H9 (cell line): ENCODE measurements around the gene GPN2. TPM values are rescaled to one million over a fixed set of nuclear protein-coding genes. Genes with fewer than 3 reads are reported as not detected.
A peak's percentile ranks its signal among the peaks of the same experiment; 100 is the strongest.
"Not testable (repeated sequence)": the region's sequence is repeated elsewhere in the genome, so short reads cannot be mapped to it uniquely, and the experiment has no call there.

ENCODE experiments used
- DNase-seq: peaks from one replicate; pipeline ENCODE4 v3.0.0-alpha.2; 2017
- H2AFZ ChIP-seq: one replicate; pipeline ENCODE4 v1.6.1; 2013; ENCODE audit warnings: mild to moderate bottlenecking, low read length, control low read depth, moderate library complexity
- H2AK5ac ChIP-seq: 2 replicates; pipeline ENCODE4 v1.6.1; 2013; ENCODE audit warnings: low read length, control low read depth, mixed read lengths; ENCODE audit not compliant: insufficient read length
- H2BK120ac ChIP-seq: one replicate; pipeline ENCODE4 v1.6.1; 2013; ENCODE audit warnings: low read depth, mild to moderate bottlenecking, low read length, control low read depth, inconsistent platforms; ENCODE audit not compliant: poor library complexity, severe bottlenecking
- H2BK12ac ChIP-seq: 2 replicates; pipeline ENCODE4 v1.6.1; 2013; ENCODE audit warnings: low read length, control low read depth, mixed read lengths, low read depth; ENCODE audit not compliant: insufficient read length
- H2BK15ac ChIP-seq: 2 replicates; pipeline ENCODE4 v1.6.1; 2013; ENCODE audit warnings: low read depth, low read length, control low read depth
- H2BK20ac ChIP-seq: one replicate; pipeline ENCODE4 v1.6.1; 2013; ENCODE audit warnings: low read depth, mild to moderate bottlenecking, low read length, control low read depth, inconsistent platforms; ENCODE audit not compliant: poor library complexity, severe bottlenecking
- H2BK5ac ChIP-seq: 2 replicates; pipeline ENCODE4 v1.6.1; 2013; ENCODE audit warnings: low read length, control low read depth, mixed read lengths; ENCODE audit not compliant: insufficient read length
- H3K14ac ChIP-seq: 2 replicates; pipeline ENCODE4 v1.6.1; 2013; ENCODE audit warnings: low read length, control low read depth; ENCODE audit not compliant: insufficient read depth
- H3K18ac ChIP-seq: 2 replicates; pipeline ENCODE4 v1.6.1; 2013; ENCODE audit warnings: low read depth, mild to moderate bottlenecking, mixed read lengths, low read length, control low read depth; ENCODE audit not compliant: insufficient read length
- H3K23ac ChIP-seq: 2 replicates; pipeline ENCODE4 v1.6.1; 2013; ENCODE audit warnings: low read length, control low read depth, mixed read lengths, low read depth; ENCODE audit not compliant: insufficient read length
- H3K23me2 ChIP-seq: 2 replicates; pipeline ENCODE4 v1.6.1; 2013; ENCODE audit warnings: low read depth, mild to moderate bottlenecking, mixed read lengths, low read length, control low read depth; ENCODE audit not compliant: insufficient read length, poor library complexity, severe bottlenecking
- H3K27ac ChIP-seq: 2 replicates; pipeline ENCODE4 v1.5.1; 2013; ENCODE audit warnings: low read length, control low read depth, mixed read lengths, low read depth; ENCODE audit not compliant: insufficient read length
- H3K27me3 ChIP-seq: 2 replicates; pipeline ENCODE4 v1.6.1; 2013; ENCODE audit warnings: low read length, control low read depth, inconsistent platforms; ENCODE audit not compliant: insufficient read depth
- H3K4ac ChIP-seq: 2 replicates; pipeline ENCODE4 v1.6.1; 2013; ENCODE audit warnings: low read depth, mild to moderate bottlenecking, control low read depth, inconsistent platforms, low read length, moderate library complexity
- H3K4me1 ChIP-seq: 2 replicates; pipeline ENCODE4 v1.6.1; 2013; ENCODE audit warnings: low read length, control low read depth, inconsistent platforms; ENCODE audit not compliant: insufficient read depth
- H3K4me2 ChIP-seq: 2 replicates; pipeline ENCODE4 v1.6.1; 2013; ENCODE audit warnings: low read length, control low read depth, mixed read lengths; ENCODE audit not compliant: insufficient read length, insufficient read depth
- H3K56ac ChIP-seq: 2 replicates; pipeline ENCODE4 v1.6.1; 2013; ENCODE audit warnings: low read depth, mild to moderate bottlenecking, mixed read lengths, low read length, control low read depth; ENCODE audit not compliant: insufficient read length
- H3K79me1 ChIP-seq: 2 replicates; pipeline ENCODE4 v1.6.1; 2013; ENCODE audit warnings: low read depth, mild to moderate bottlenecking, moderate library complexity, low read length, control low read depth, inconsistent platforms; ENCODE audit not compliant: insufficient read depth, poor library complexity, severe bottlenecking
- H3K79me2 ChIP-seq: 2 replicates; pipeline ENCODE4 v1.6.1; 2013; ENCODE audit warnings: low read length, control low read depth, inconsistent platforms; ENCODE audit not compliant: insufficient read depth
- H3K9ac ChIP-seq: 2 replicates; pipeline ENCODE4 v1.6.1; 2013; ENCODE audit warnings: low read length, control low read depth, mixed read lengths; ENCODE audit not compliant: insufficient read length; ENCODE audit errors: extremely low read depth
- H3K9me3 ChIP-seq: one replicate; pipeline ENCODE4 v1.6.1; 2013; ENCODE audit warnings: low read depth, low read length, inconsistent platforms; ENCODE audit not compliant: control insufficient read depth
- H3T11ph ChIP-seq: one replicate; pipeline ENCODE4 v1.6.1; 2013; ENCODE audit warnings: mild to moderate bottlenecking, low read length, control low read depth, inconsistent platforms
- H4K20me1 ChIP-seq: one replicate; pipeline ENCODE4 v1.6.1; 2013; ENCODE audit not compliant: control insufficient read depth, insufficient read length, insufficient read depth
- H4K5ac ChIP-seq: 2 replicates; pipeline ENCODE4 v1.6.1; 2013; ENCODE audit warnings: low read depth, mild to moderate bottlenecking, mixed read lengths, low read length, control low read depth; ENCODE audit not compliant: insufficient read length
- H4K8ac ChIP-seq: replicated peaks from 2 replicates; pipeline ENCODE4 v1.6.1; 2013; ENCODE audit warnings: low read length, control low read depth, mixed read lengths, low read depth; ENCODE audit not compliant: insufficient read length
- H4K91ac ChIP-seq: 2 replicates; pipeline ENCODE4 v1.6.1; 2013; ENCODE audit warnings: low read depth, mild to moderate bottlenecking, moderate library complexity, mixed read lengths, low read length, control low read depth; ENCODE audit not compliant: insufficient read length
- H3K27ac Mint-ChIP-seq, 3 experiments: 2 replicates in 2 of 3; 3 replicates in 1 of 3; pipeline ENCODE4 v1.8.0; 2020 to 2021; ENCODE audit warnings: mixed read lengths in 3 of 3, mild to moderate bottlenecking in 1 of 3, moderate library complexity in 1 of 3
- H3K27me3 Mint-ChIP-seq: 2 replicates; pipeline ENCODE4 v1.8.0; 2021; ENCODE audit warnings: low read depth, mild to moderate bottlenecking, moderate library complexity, mixed read lengths
- H3K36me3 Mint-ChIP-seq, 3 experiments: 2 replicates in 2 of 3; 3 replicates in 1 of 3; pipeline ENCODE4 v1.8.0; 2020 to 2021; ENCODE audit warnings: low read depth in 3 of 3, mixed read lengths in 3 of 3; ENCODE audit not compliant: insufficient read depth in 1 of 3
- H3K4me1 Mint-ChIP-seq, 2 experiments: 2 replicates each; pipeline ENCODE4 v1.8.0; 2020; ENCODE audit warnings: mixed read lengths in 2 of 2
- H3K4me3 Mint-ChIP-seq, 2 experiments: 2 replicates in 1 of 2; 3 replicates in 1 of 2; pipeline ENCODE4 v1.8.0; 2020 to 2021; ENCODE audit warnings: mild to moderate bottlenecking in 2 of 2, mixed read lengths in 2 of 2, moderate library complexity in 1 of 2
- H3K9me3 Mint-ChIP-seq, 2 experiments: 2 replicates in 1 of 2; 3 replicates in 1 of 2; pipeline ENCODE4 v1.8.0; 2020; ENCODE audit warnings: mild to moderate bottlenecking in 2 of 2, mixed read lengths in 2 of 2, moderate library complexity in 1 of 2
- CTCF ChIP-seq: fragments of 200-600 bp; sonication (generic); conservative IDR thresholded peaks from 3 replicates; pipeline ENCODE4 v1.8.0; 2021; ENCODE audit warnings: antibody characterized with exemption, mild to moderate bottlenecking
- WGBS: extraction: QIAGEN DNeasy Blood & Tissue Kit; methylation state at CpG from one replicate; pipeline ENCODE4 v1.1.7; 2013; ENCODE audit warnings: missing lambda C conversion rate, low lambda C conversion rate, mixed read lengths; ENCODE audit not compliant: insufficient read length; ENCODE audit errors: extremely low coverage; 5-methylcytosine and 5-hydroxymethylcytosine counted together
- total RNA-seq: library from RNA; stranded (reverse); gene quantifications from 2 replicates; pipeline ENCODE4 v1.2.1, GENCODE V29; 2021

GPN2 gene
- total RNA-seq, 1 experiment from 2014 or later = 47.8 TPM

GRCh38 chr1:26848499-26848898 is 41.6 kb downstream of the GPN2 start:
- H3K27ac ChIP-seq = no peak overlapping the region
- H3K9me3 ChIP-seq = no peaks in the 10 kb centered on the region
- Mint-ChIP-seq H3K9me3 (no peaks in the 10 kb centered on the region), H3K27me3 (no peaks in the 10 kb centered on the region), H3K4me3 (no peak overlapping the region), H3K36me3 (peaks cover 23 to 70% (median 52%) of the 10 kb centered on the region in 3 experiments; a peak in 6 of 7 replicates), H3K4me1 (peaks cover 7% of the 10 kb centered on the region in 2 experiments), H3K27ac (0 out of 7 replicates have a peak overlapping the region, but pooled peaks of 1 of the 3 experiments have one; percentile 4)
- H3K14ac ChIP-seq = no peak overlapping the region; the same call in 1 of the 2 replicates
- H3K27me3 ChIP-seq = no peaks in the 10 kb centered on the region
- no peak overlapping the region for H3K4ac ChIP-seq
- H2AFZ ChIP-seq = no peak overlapping the region
- no peaks in the 10 kb centered on the region for H3K79me2 ChIP-seq
- no peak for TF ChIP-seq CTCF
- WGBS = no CpG with 5 or more reads among the region's 10 CpGs
- DNase-seq = no peak
- H3T11ph ChIP-seq = no peak overlapping the region
- H2BK20ac ChIP-seq = no peak overlapping the region
- H3K23ac ChIP-seq = no peak overlapping the region
- no peak overlapping the region for H3K9ac ChIP-seq
- H3K23me2 ChIP-seq = no peaks in the 10 kb centered on the region
- no peak overlapping the region for H2AK5ac ChIP-seq
- no peak overlapping the region for H2BK12ac ChIP-seq
- H4K5ac ChIP-seq = no peak overlapping the region
- H2BK15ac ChIP-seq = no peak overlapping the region
- H2BK5ac ChIP-seq = no peak overlapping the region
- H4K91ac ChIP-seq = no peak overlapping the region
- no peaks in the 10 kb centered on the region for H4K20me1 ChIP-seq
- no peaks in the 10 kb centered on the region for H3K79me1 ChIP-seq
- H3K4me1 ChIP-seq = no peaks in the 10 kb centered on the region
- no peak overlapping the region for H4K8ac ChIP-seq
- no peak overlapping the region for H3K18ac ChIP-seq
- no peak overlapping the region for H3K4me2 ChIP-seq
- H2BK120ac ChIP-seq = no peak overlapping the region
- peak overlapping the region; percentile 30 for H3K56ac ChIP-seq

GRCh38 chr1:26847826-26848225 is 42.3 kb downstream of the GPN2 start:
- H2BK12ac ChIP-seq, H3K4ac ChIP-seq, H3K27ac ChIP-seq, H3K23ac ChIP-seq, H3K23me2 ChIP-seq, H3K79me2 ChIP-seq, H4K5ac ChIP-seq, H2BK120ac ChIP-seq, H4K8ac ChIP-seq, H3K27me3 ChIP-seq, H3K4me3 Mint-ChIP-seq, H3K18ac ChIP-seq, H3K27me3 Mint-ChIP-seq, DNase-seq, H2BK20ac ChIP-seq, H3K56ac ChIP-seq, H3K9me3 ChIP-seq, H3K4me1 Mint-ChIP-seq, H3K9ac ChIP-seq, H2AK5ac ChIP-seq, H3K9me3 Mint-ChIP-seq, H4K20me1 ChIP-seq, H3K79me1 ChIP-seq, H2BK15ac ChIP-seq, H2BK5ac ChIP-seq, H4K91ac ChIP-seq, H3K4me1 ChIP-seq, H3K14ac ChIP-seq, H3T11ph ChIP-seq, H2AFZ ChIP-seq, H3K27ac Mint-ChIP-seq, H3K4me2 ChIP-seq: not testable (repeated sequence)
- H3K36me3 Mint-ChIP-seq = peaks cover 19 to 68% (median 46%) of the 10 kb centered on the region in 3 experiments; a peak in 6 of 7 replicates
- no CpG with 5 or more reads among the region's 6 CpGs for WGBS
